NB4 (cell line): Measurements from ENCODE around the gene SH3RF2.

ENCODE experiments used
- CTCF ChIP-seq: IDR thresholded peaks from one replicate; pipeline ENCODE4 v1.5.1; 2012; ENCODE audit warnings: low read depth, low read length
- POLR2A ChIP-seq: IDR thresholded peaks from 2 replicates; pipeline ENCODE4 v1.6.1; 2011; ENCODE audit warnings: mild to moderate bottlenecking; ENCODE audit not compliant: insufficient read length; ENCODE audit errors: extremely low read depth

- TF ChIP-seq CTCF (no peak), POLR2A (no peak)
Observed at GRCh38 chr5:145996135-145996534, 59.8 kb downstream of the SH3RF2 start.
